PC-9 (cell line): ENCODE data around the gene DNAJB14.

Experiments
- CTCF ChIP-seq: fragments of 200-600 bp; sonication (generic); conservative IDR thresholded peaks from 2 replicates; pipeline ENCODE4 v1.6.1; 2017; ENCODE audit warnings: mixed run types, antibody characterized with exemption, mild to moderate bottlenecking, moderate library complexity
- EZH2 ChIP-seq: fragments of 200-600 bp; sonication (generic); IDR thresholded peaks from 2 replicates; pipeline ENCODE4 v1.8.0; 2017; ENCODE audit warnings: antibody characterized with exemption, low read depth

- TF ChIP-seq CTCF, result no peak
- TF ChIP-seq EZH2, result no peak
These were observed 31.0 kb downstream of the DNAJB14 start for GRCh38 chr4:99915449-99915848.
